Daoy (cell line): ENCODE measurements around the gene SCTR. TPM values are rescaled to one million over a fixed set of nuclear protein-coding genes. Genes with fewer than 3 reads are reported as not detected.

Source experiments
- DNase-seq: peaks from one replicate; pipeline ENCODE4 v3.0.0-alpha.2; 2015; ENCODE audit warnings: low read depth
- total RNA-seq: library from RNA; depleted of rRNA; stranded (reverse); fragments of >200 nt; shearing (Covaris generic); gene quantifications from 2 replicates; pipeline ENCODE4 v1.2.3, GENCODE V29; 2014

SCTR gene
- total RNA-seq, 1 experiment from 2014 or later, result not detected

- peak; percentile 78 for DNase-seq
Measured at GRCh38 chr2:119431155-119431975, 92.9 kb downstream of the SCTR start, which contains the start of gene TMEM37. TMEM37 (plus strand) TSS chr2:119431854; CDS start chr2:119431904, 50 bp downstream.

- no peak for DNase-seq
Measured at GRCh38 chr2:119430023-119430498, 94.2 kb downstream of the SCTR start.

GRCh38 chr2:119429225-119429981 is 94.9 kb downstream of the SCTR start:
- DNase-seq, result no peak

DNA sequence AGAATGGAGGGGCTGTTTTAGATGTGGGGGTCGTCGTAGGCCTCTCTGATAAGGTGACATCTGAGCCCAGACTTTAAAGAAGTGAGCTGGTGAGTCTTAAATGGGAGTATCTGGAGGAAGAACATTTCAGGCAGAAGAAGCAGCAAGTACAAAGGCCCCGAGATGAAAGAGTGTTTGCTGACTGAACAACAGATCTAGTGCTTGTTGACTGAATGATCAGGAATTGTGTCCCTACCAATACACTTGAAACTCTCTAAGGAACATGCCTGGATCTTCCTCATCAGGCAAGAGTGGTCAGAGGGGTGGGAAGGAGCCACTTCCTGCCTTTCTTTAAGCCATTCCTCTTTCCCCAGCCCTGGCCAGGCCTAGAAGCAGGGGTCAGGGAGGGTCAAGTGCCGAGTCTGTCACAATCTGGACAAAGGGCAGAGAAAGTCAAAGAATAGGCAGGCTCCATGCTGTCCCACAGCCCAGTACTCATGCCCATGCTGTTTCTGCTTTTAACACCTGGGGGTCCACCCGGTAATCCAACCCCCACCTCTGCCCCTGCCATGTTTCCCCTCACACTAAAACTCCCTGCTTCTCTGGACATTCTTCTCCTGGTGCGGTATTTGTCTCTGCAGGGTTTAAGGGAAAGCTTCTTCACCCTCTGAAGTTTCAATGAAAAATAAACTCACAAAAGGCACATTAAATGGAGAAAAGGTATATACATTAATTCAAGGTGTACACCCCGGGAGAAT is 95.6 kb downstream of the SCTR start:
- DNase-seq, result no peak

GRCh38 chr2:119427756-119428155 is 96.5 kb downstream of the SCTR start:
- DNase-seq, result no peak

DNA sequence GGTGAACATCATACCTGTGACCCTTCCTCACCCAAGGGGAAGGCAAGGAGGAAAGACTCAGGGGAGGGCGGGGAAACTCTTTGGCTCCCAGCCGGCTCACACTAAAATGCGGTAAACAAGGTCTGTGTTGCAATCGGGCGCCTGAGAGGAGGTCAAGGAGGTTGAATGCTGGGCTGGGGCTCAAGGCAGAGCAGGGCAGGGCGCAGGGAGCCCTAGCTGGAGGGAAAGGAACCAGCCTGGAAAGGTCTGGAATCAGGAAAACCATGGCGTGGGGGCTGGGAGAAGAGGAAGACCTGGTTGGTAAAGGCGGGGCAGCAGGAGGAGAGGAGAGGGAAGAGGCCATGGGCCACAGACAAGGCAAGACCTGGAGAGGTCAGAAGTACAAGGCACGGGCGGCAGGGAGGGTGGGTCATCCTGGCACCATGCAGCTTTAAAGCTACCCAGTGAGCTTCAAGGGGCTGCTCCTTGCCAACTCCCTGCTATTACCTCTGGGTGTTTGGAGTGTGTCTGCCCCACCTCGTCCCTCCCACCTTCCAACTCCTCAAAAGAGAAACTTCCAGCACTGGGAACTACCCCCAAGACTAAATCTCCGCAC is 97.4 kb downstream of the SCTR start:
- DNase-seq, result no peak

DNA sequence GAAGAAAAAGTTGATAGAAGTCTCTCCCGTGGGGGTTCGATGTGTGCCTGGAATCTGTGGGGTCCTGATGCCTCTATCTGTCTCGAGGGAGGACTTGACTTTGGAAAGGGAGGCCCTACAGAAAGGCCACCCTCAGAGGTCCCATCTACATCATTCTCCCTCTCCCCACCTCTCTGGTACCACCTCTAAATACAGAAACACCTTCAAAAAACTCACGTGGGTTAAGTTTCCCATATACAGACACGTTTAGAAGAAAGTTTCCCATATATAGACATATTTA is 97.9 kb downstream of the SCTR start:
- DNase-seq, result no peak

GRCh38 chr2:119425620-119426395 is 98.5 kb downstream of the SCTR start:
- DNase-seq, result no peak

DNA sequence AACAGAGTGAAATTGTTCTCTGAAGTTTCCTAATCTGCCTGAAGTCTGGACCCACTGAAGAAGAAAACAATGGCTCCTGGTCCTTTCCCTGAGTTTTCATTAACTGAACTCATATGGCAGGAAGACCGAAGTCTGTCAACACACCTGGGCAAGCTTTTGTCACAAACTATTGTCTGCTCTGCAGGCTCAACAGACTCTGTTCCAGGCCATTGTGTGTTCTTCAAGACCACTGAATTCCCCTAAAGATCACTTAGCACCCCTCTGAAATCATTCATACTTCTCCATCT is 99.2 kb downstream of the SCTR start:
- DNase-seq, result no peak

DNA sequence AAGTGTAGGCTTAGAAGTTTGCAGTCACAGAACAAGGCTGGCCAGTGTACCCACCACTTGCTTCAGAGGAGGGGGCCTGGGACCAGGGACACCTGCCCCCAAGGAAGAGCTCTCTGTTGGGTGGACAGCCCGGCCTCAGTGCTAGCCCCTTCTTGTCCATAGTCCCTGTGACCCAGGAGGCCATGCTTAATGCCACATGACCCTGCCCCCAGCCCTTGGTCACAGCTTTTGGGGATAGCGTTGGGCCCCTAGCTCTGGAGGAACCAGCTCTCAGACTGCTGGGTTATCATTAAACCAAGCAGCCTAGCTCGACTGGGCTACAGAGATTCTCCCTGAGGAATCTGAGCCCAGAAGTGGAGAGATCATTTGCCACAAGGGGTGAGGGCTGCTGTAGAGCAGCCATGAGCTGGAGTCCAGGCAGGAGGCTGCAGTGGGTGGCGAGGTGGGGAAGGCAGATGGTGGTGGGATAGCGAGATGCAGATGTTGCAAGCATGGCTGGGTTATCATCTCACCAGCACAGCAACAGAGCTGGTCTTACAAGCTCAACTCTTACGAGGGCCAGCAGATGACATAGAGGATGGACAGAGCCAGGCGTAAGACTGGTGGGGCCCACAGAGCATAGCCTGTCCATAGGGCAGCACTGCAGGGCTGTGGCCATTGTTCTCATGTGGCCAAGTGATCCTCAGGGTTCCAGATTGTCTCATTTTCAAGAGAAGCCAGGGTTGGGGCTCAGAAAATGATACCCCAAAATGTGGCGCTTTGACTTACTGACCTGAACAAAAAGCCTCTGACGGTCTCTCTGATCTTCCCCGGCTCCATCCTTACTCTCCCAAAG is 99.8 kb downstream of the SCTR start:
- DNase-seq, result no peak

GRCh38 chr2:119423811-119424210 is 100.5 kb downstream of the SCTR start:
- DNase-seq, result no peak

DNA sequence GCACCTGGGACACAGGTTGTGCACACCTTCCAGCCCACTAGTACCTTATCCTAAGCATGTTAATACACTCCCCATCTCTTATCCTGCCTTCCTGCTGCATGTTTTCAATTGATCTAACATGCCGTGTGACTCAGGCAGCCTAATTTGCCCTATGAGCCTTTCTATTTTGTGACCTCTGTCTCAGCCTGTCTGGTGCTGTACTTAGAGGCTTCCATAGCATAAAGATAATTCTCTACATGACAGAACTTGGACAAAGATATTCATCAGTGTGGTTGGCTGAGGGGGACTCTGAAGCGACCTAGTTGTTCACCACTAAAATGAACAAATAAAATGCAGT is 101.2 kb downstream of the SCTR start:
- no peak for DNase-seq

DNA sequence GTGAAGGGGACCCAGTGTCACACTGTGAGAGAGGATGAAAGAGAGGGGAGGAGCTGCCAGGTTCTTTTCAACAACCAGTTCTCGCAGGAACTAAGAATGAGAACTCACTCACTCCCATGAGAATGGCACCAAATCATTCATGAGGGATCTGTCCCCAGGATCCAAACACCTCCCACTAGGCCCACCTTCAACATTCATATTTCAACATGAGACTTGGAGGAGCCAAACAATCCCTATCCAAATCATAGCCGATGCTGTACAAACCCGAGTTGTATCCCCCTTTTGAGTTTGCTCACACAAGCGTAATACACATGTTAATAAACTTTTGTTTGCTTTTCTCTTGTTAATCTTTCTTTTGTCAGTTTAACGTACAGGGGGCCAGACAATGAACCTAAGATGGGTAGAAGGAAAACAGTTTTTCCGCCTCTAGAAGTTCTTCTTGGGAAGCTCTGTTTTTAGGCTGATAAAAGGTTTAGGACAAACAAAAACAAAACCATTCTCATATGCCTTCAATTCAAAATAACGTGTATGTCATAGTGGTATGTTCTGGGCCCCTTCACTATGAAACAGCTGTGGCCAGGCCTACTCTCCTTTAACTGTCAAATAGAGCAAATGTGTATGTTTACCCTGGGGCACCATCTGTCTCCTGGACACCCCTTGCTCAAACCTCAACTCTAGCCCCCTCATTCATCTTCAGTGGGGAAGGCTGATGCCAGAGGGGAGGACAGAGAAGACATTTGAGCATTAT is 101.7 kb downstream of the SCTR start:
- DNase-seq, result no peak

DNA sequence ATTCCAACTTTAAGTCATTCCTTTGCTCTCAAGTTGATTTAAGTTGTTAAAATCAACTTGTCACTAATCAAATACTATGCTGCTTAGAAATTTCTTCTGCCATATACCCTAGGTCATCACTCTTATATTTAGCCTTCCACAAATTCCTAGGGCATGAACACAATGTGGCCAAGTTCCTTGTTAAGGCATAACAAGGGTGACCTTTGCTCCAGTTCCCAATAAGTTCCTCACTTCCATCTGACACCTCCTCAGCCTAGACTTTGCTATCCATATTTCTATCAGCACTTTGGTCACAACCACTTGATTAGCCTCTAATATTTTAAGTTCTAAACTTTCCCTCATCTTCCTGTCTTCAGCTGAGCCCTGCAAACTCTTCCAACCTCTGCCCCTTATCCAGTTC is 102.5 kb downstream of the SCTR start:
- no peak for DNase-seq

DNA sequence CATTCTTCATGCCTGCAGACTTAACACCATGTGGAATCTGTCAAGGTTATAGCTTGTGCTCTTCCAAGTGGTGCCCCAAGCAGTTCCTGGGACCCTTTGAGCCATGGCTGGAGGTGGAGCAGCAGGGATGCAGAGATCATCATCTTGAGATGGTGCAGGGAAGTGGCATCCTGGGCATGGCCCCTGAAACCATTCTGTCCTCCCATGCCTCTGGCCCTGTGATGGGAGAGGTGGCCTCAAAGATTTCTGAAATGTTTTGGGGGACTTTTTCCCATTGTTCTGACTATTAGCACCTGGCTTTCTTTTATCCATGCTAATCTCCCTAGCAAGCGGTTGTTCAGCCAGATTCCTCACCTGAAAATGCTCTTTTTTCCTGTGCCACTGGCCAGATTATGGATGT is 103.0 kb downstream of the SCTR start:
- no peak for DNase-seq

GRCh38 chr2:119419803-119420508 is 104.3 kb downstream of the SCTR start:
- DNase-seq, result no peak

- DNase-seq, result no peak
Measured at GRCh38 chr2:119419065-119419464, 105.2 kb downstream of the SCTR start.

DNA sequence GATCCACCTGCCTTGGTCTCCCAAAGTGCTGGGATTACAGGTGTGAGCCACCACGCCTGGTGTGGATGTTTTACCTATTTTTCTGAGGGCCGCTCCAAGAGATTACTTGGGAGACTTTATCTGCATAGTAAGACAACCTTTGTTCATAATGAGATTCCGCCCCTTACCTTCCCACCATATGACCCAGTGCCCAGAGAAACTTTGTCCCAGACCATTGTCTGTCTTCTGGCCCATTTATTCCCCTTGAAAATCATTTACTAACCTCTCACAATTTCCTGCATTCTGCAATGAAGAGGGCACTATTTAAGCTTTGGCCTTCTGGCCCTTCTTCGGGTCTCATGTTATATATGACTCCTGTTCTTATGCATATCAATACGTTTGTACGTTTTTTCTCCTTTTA is 106.4 kb downstream of the SCTR start:
- no peak for DNase-seq

DNA sequence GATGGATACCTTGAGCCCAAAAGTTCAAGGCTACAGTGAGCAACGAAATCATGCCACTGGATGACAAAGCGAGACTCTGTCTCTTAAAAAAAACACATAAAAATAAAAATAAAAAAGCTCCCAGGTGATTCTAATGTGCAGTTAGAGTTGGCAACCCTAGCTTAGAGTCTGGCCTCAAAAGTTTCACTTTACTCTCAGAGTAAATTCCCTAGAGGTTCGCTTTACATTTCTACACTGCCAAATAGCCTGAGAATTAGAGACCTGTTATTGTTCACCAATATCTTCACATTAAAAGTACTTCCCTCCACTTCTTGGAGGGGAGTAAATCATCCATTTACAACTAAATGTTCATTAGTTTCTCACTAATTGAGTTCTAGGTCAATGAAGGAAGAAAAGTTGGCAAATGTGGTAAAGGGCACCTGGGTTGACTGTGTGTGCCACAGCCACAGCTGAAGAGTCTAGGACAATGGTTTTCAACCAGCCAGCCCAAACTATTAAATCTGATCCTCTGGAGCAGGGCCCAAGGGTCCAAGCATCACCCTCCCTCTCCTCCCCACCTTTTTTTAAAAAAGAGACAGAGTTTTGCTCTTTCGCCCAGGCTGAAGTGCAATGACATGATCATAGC is 107.9 kb downstream of the SCTR start:
- DNase-seq, result no peak
